ENCODE results near the gene TNFRSF1A.

The TNFRSF1A gene

GRCh38 chr12:6336889-6337853, 4.7 kb downstream of the TNFRSF1A start:
- DNase-seq (ENCODE audit: low read depth): no peak

- peak; percentile 99 for DNase-seq (ENCODE audit: low read depth)
Measured at GRCh38 chr12:6336079-6336888, 5.6 kb downstream of the TNFRSF1A start.

- peak; percentile 73 for DNase-seq (ENCODE audit: low read depth)
Measured at GRCh38 chr12:6335451-6336078, 6.3 kb downstream of the TNFRSF1A start.

GRCh38 chr12:6334940-6335450, 6.9 kb downstream of the TNFRSF1A start:
- no peak for DNase-seq (ENCODE audit: low read depth)

- DNase-seq (ENCODE audit: low read depth): no peak
Measured at GRCh38 chr12:6334359-6334758, 7.5 kb downstream of the TNFRSF1A start.

- no peak for DNase-seq (ENCODE audit: low read depth)
Measured at GRCh38 chr12:6333566-6333965, 8.3 kb downstream of the TNFRSF1A start.

- no peak for DNase-seq (ENCODE audit: low read depth)
Measured at GRCh38 chr12:6333029-6333428, 8.8 kb downstream of the TNFRSF1A start.

- no peak for DNase-seq (ENCODE audit: low read depth)
Measured at GRCh38 chr12:6332459-6332858, 9.4 kb downstream of the TNFRSF1A start.

GRCh38 chr12:6330999-6331714, 10.7 kb downstream of the TNFRSF1A start:
- DNase-seq (ENCODE audit: low read depth): no peak

- DNase-seq (ENCODE audit: low read depth): no peak
Measured at GRCh38 chr12:6330192-6330591, 11.7 kb downstream of the TNFRSF1A start.

- no peak for DNase-seq (ENCODE audit: low read depth)
Measured at GRCh38 chr12:6329703-6330064, 12.2 kb downstream of the TNFRSF1A start.

GRCh38 chr12:6328945-6329702, 12.8 kb downstream of the TNFRSF1A start:
- no peak for DNase-seq (ENCODE audit: low read depth)

GRCh38 chr12:6328045-6328779, 13.7 kb downstream of the TNFRSF1A start:
- DNase-seq (ENCODE audit: low read depth): no peak

GRCh38 chr12:6327229-6328041, 14.4 kb downstream of the TNFRSF1A start:
- DNase-seq (ENCODE audit: low read depth): no peak

GRCh38 chr12:6326316-6327228, 15.3 kb downstream of the TNFRSF1A start:
- DNase-seq (ENCODE audit: low read depth): no peak

- DNase-seq (ENCODE audit: low read depth): no peak
Measured at GRCh38 chr12:6324936-6325750, 16.7 kb downstream of the TNFRSF1A start.

- no peak for DNase-seq (ENCODE audit: low read depth)
Measured at GRCh38 chr12:6323995-6324711, 17.7 kb downstream of the TNFRSF1A start.
